ENCODE results near the gene PLCD3. TPM values are rescaled to one million over a fixed set of nuclear protein-coding genes. Genes with fewer than 3 reads are reported as not detected.

The PLCD3 gene
- total and polyA plus RNA-seq, 2 donors (not counting 1 experiment from before 2014, with no cell fraction given) = 32.8 to 59.8 TPM

DNA sequence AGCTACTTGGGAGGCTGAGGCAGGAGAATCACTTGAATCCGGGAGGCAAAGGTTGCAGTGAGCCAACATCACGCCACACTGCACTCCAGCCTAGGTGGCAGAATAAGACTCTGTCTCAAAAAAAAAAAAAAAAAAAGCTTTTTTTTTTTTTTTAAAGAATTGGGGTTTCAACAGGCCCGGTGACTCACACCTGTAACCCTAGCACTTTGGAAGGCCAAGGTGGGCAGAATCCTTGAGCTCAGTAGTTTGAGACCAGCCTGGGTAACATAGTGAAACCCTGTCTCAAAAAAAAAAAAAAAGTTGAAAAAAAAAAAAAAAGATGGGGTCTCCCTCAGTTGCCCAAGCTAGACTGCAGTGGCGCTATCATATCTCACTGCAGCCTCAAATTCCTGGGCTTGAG, 22.7 kb upstream of the PLCD3 start:
- Histone ChIP-seq H4K20me1 (ENCODE audit: control insufficient read depth, extremely low read depth, insufficient read depth, low read length) (no peaks in the 10 kb centered on the region), H3K9me3 (ENCODE audit: control insufficient read depth, insufficient read depth, low read depth, low read length) (no peaks in the 10 kb centered on the region), H3K27me3 (ENCODE audit: control insufficient read depth, insufficient read depth, low read length) (no peaks in the 10 kb centered on the region), H3K9ac (ENCODE audit: insufficient read depth, low read length) (no peak overlapping the region), H3K36me3 (ENCODE audit: control insufficient read depth, insufficient read depth, low read length) (no peaks in the 10 kb centered on the region), H2AFZ (ENCODE audit: low read length) (no peak overlapping the region), H3K27ac (ENCODE audit: insufficient read depth, low read length) (no peak overlapping the region), H3K4me3 (replicated peaks in 1 of 4; ENCODE audit: control extremely low read depth in 1 of 4, insufficient read depth in 1 of 4, low read depth in 3 of 4, low read length in 4 of 4) (no peak overlapping the region), H3K79me2 (ENCODE audit: control insufficient read depth, insufficient read depth, low read length) (peaks cover 51% of the 10 kb centered on the region), H3K4me1 (ENCODE audit: control insufficient read depth, extremely low read depth, insufficient read depth, low read length) (peaks cover 4% of the 10 kb centered on the region), H3K4me2 (ENCODE audit: extremely low read depth, insufficient read depth, low read length) (no peak overlapping the region)
- TF ChIP-seq CTCF (conservative IDR thresholded peaks at IDR 0.05 in 1 of 2, IDR thresholded peaks at IDR 0.05 in 1 of 2; ENCODE audit: low read depth in 1 of 2, low read length in 2 of 2) (no peak), EZH2 (IDR thresholded peaks at IDR 0.05; ENCODE audit: low read length, missing control alignments) (no peak)
- no peak for DNase-seq (ENCODE audit: low read depth in 2 of 2)

- peak overlapping the region; percentile 37 for H3K27ac ChIP-seq (ENCODE audit: insufficient read depth, low read length)
- peak overlapping the region; percentile 76 to 97 (median 92) for H3K4me3 ChIP-seq (replicated peaks in 1 of 4; ENCODE audit: control extremely low read depth in 1 of 4, insufficient read depth in 1 of 4, low read depth in 3 of 4, low read length in 4 of 4)
- TF ChIP-seq CTCF (conservative IDR thresholded peaks at IDR 0.05 in 1 of 2, IDR thresholded peaks at IDR 0.05 in 1 of 2; ENCODE audit: low read depth in 1 of 2, low read length in 2 of 2) (no peak), EZH2 (IDR thresholded peaks at IDR 0.05; ENCODE audit: low read length, missing control alignments) (no peak)
- no peaks in the 10 kb centered on the region for H3K36me3 ChIP-seq (ENCODE audit: control insufficient read depth, insufficient read depth, low read length)
- H3K4me2 ChIP-seq (ENCODE audit: extremely low read depth, insufficient read depth, low read length) = peak overlapping the region; percentile 96
- peak in 1 of 2 donors; percentile 51 for DNase-seq (ENCODE audit: low read depth in 2 of 2)
- H2AFZ ChIP-seq (ENCODE audit: low read length) = no peak overlapping the region
- H3K27me3 ChIP-seq (ENCODE audit: control insufficient read depth, insufficient read depth, low read length) = no peaks in the 10 kb centered on the region
- no peaks in the 10 kb centered on the region for H3K4me1 ChIP-seq (ENCODE audit: control insufficient read depth, extremely low read depth, insufficient read depth, low read length)
- H4K20me1 ChIP-seq (ENCODE audit: control insufficient read depth, extremely low read depth, insufficient read depth, low read length) = no peaks in the 10 kb centered on the region
- H3K79me2 ChIP-seq (ENCODE audit: control insufficient read depth, insufficient read depth, low read length) = peaks cover 42% of the 10 kb centered on the region
- no peaks in the 10 kb centered on the region for H3K9me3 ChIP-seq (ENCODE audit: control insufficient read depth, insufficient read depth, low read depth, low read length)
- no peak overlapping the region for H3K9ac ChIP-seq (ENCODE audit: insufficient read depth, low read length)
These were observed 18.8 kb upstream of the PLCD3 start for GRCh38 chr17:45150911-45151809.

DNA sequence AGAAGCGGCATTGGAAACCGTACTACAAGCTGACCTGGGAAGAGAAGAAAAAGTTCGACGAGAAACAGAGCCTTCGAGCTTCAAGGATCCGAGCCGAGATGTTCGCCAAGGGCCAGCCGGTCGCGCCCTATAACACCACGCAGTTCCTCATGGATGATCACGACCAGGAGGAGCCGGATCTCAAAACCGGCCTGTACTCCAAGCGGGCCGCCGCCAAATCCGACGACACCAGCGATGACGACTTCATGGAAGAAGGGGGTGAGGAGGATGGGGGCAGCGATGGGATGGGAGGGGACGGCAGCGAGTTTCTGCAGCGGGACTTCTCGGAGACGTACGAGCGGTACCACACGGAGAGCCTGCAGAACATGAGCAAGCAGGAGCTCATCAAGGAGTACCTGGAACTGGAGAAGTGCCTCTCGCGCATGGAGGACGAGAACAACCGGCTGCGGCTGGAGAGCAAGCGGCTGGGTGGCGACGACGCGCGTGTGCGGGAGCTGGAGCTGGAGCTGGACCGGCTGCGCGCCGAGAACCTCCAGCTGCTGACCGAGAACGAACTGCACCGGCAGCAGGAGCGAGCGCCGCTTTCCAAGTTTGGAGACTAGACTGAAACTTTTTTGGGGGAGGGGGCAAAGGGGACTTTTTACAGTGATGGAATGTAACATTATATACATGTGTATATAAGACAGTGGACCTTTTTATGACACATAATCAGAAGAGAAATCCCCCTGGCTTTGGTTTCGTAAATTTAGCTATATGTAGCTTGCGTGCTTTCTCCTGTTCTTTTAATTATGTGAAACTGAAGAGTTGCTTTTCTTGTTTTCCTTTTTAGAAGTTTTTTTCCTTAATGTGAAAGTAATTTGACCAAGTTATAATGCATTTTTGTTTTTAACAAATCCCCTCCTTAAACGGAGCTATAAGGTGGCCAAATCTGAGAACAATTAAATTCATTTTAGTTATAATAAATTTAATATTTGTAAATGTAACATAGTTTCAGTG, 17.7 kb upstream of the PLCD3 start:
- Histone ChIP-seq H3K79me2 (ENCODE audit: control insufficient read depth, insufficient read depth, low read length) (peaks cover 36% of the 10 kb centered on the region), H3K27ac (ENCODE audit: insufficient read depth, low read length) (peak overlapping the region; percentile 99), H3K27me3 (ENCODE audit: control insufficient read depth, insufficient read depth, low read length) (no peaks in the 10 kb centered on the region), H2AFZ (ENCODE audit: low read length) (no peak overlapping the region), H3K9ac (ENCODE audit: insufficient read depth, low read length) (peak overlapping the region; percentile 79), H3K36me3 (ENCODE audit: control insufficient read depth, insufficient read depth, low read length) (no peaks in the 10 kb centered on the region), H4K20me1 (ENCODE audit: control insufficient read depth, extremely low read depth, insufficient read depth, low read length) (no peaks in the 10 kb centered on the region), H3K9me3 (ENCODE audit: control insufficient read depth, insufficient read depth, low read depth, low read length) (no peaks in the 10 kb centered on the region), H3K4me2 (ENCODE audit: extremely low read depth, insufficient read depth, low read length) (peak overlapping the region; percentile 96), H3K4me1 (ENCODE audit: control insufficient read depth, extremely low read depth, insufficient read depth, low read length) (peaks cover under 1% of the 10 kb centered on the region), H3K4me3 (replicated peaks in 1 of 4; ENCODE audit: control extremely low read depth in 1 of 4, insufficient read depth in 1 of 4, low read depth in 3 of 4, low read length in 4 of 4) (peak overlapping the region; percentile 76 to 97 (median 92))
- no peak for TF ChIP-seq EZH2 (IDR thresholded peaks at IDR 0.05; ENCODE audit: low read length, missing control alignments)
- TF ChIP-seq CTCF (conservative IDR thresholded peaks at IDR 0.05 in 1 of 2, IDR thresholded peaks at IDR 0.05 in 1 of 2; ENCODE audit: low read depth in 1 of 2, low read length in 2 of 2) = no peak
- peak; percentile 62 to 63 for DNase-seq (ENCODE audit: low read depth in 2 of 2)
